AG20443 (cell line): ENCODE results near the gene FMOD.
A peak's percentile ranks its signal among the peaks of the same experiment; 100 is the strongest.
"Not testable (repeated sequence)": the region's sequence is repeated elsewhere in the genome, so short reads cannot be mapped to it uniquely, and the experiment has no call there.

Experiments used
- DNase-seq: peaks from one replicate; pipeline ENCODE4 v3.0.0; 2012; ENCODE audit warnings: low spot score, mixed read lengths

The FMOD gene

GRCh38 chr1:203326830-203327683, 23.9 kb downstream of the FMOD start:
- peak; percentile 98 for DNase-seq

- no peak for DNase-seq
Measured at GRCh38 chr1:203325418-203326091, 25.4 kb downstream of the FMOD start.

- DNase-seq = no peak
Measured at GRCh38 chr1:203325026-203325417, 25.9 kb downstream of the FMOD start.

- no peak for DNase-seq
Measured at GRCh38 chr1:203324105-203325025, 26.6 kb downstream of the FMOD start.

GRCh38 chr1:203323587-203323986, 27.3 kb downstream of the FMOD start:
- DNase-seq = no peak

- no peak for DNase-seq
Measured at GRCh38 chr1:203322500-203323179, 28.3 kb downstream of the FMOD start.

- no peak for DNase-seq
Measured at GRCh38 chr1:203321273-203322052, 29.5 kb downstream of the FMOD start.

- peak; percentile 38 for DNase-seq
Measured at GRCh38 chr1:203320591-203321272, 30.2 kb downstream of the FMOD start.

- no peak for DNase-seq
Measured at GRCh38 chr1:203318229-203318517, 32.7 kb downstream of the FMOD start.

GRCh38 chr1:203317429-203318228, 33.3 kb downstream of the FMOD start:
- DNase-seq = no peak

- no peak for DNase-seq
Measured at GRCh38 chr1:203316626-203317093, 34.3 kb downstream of the FMOD start.

GRCh38 chr1:203314025-203314759, 36.7 kb downstream of the FMOD start:
- not testable (repeated sequence) for DNase-seq

GRCh38 chr1:203311368-203312301, 39.3 kb downstream of the FMOD start:
- DNase-seq = no peak

GRCh38 chr1:203308923-203309331, 42.0 kb downstream of the FMOD start:
- no peak for DNase-seq

- no peak for DNase-seq
Measured at GRCh38 chr1:203308328-203308922, 42.5 kb downstream of the FMOD start.

- DNase-seq = no peak
Measured at GRCh38 chr1:203307641-203308126, 43.2 kb downstream of the FMOD start.

GRCh38 chr1:203306965-203307541, 43.9 kb downstream of the FMOD start:
- DNase-seq = no peak
